Loucy (cell line): ENCODE results near the gene SCFD2.

ENCODE experiments used
- CTCF ChIP-seq: fragments of 200-600 bp; sonication (generic); conservative IDR thresholded peaks from 2 replicates; pipeline ENCODE4 v1.5.1; 2014; ENCODE audit warnings: mild to moderate bottlenecking, antibody characterized with exemption, low read length
- EZH2phosphoT487 ChIP-seq: fragments of 200-600 bp; IDR thresholded peaks from 2 replicates; pipeline ENCODE4 v1.6.1; 2018; ENCODE audit warnings: antibody characterized with exemption, mild to moderate bottlenecking, moderate library complexity, borderline replicate concordance

GRCh38 chr4:53376900-53377299 is 11.0 kb upstream of the SCFD2 start:
- TF ChIP-seq CTCF (no peak), EZH2phosphoT487 (no peak)
